LNCAP (cell line): ENCODE data around the gene SEPTIN8.

ENCODE experiments used
- CTCF ChIP-seq: fragments of 450-650 bp; IDR thresholded peaks from 2 replicates; pipeline ENCODE4 v1.5.1; 2017; ENCODE audit warnings: mild to moderate bottlenecking

The SEPTIN8 gene

DNA sequence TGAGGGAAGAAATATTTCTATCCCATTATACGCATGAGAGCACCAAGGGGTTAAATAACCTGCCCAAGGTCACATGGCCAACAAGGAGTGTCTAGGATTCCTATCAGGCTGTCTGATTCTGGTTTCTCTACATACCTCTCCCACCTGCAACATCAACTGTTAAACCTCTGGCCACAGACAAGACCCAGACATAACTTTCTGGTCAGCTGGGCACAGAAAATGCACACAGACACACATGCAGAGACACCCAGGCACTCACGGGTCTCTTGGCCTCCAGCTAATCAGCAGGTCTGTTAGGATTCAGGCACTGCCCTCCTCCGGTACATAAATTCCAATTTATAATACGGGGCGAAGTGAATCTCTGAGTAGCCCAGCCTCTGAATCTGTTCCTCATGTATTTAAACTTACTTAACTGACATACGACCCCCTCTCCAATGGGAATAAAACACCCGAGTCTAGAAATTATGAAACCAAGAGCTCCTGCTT, 1.5 kb downstream of the SEPTIN8 start:
- TF ChIP-seq CTCF: no peak

DNA sequence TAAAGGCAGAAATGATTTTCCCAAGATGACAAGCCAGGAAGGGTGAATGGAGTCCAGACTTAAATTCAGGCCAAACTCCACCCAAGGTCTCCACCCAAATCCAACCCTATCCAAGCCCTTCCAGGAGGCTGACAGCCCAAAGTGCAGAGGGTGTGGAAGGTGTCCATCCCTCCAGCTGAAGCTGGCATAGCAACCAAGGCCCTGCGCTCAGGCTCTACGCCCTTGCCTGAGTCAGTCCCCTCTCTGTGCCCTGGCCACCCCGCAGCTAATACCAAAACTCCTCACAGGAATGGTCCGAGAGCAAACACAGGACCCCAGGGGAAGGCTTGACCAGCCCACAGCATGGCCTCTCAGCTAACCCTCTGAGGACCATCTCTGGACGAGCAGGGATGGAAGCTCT, 2.1 kb downstream of the SEPTIN8 start:
- TF ChIP-seq CTCF: no peak

DNA sequence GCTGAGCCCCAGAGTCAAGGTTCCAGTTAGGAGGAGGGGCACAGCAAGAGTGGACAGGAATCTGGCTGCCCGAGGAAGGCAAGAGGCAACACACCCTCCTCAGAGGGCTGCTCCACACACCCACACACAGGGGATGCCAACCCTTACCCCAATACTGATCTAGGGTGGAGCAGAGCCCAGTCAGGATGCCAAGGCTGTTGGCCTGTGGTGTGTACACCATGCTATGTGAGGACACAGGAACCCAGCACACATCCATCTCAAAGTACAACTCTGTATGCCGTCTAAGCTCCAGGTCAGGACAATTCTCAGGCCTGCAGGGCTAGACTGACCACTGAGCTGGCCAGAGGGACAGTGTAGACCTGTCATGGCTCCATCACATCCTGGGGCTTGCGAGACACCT, 2.6 kb downstream of the SEPTIN8 start:
- TF ChIP-seq CTCF: no peak

DNA sequence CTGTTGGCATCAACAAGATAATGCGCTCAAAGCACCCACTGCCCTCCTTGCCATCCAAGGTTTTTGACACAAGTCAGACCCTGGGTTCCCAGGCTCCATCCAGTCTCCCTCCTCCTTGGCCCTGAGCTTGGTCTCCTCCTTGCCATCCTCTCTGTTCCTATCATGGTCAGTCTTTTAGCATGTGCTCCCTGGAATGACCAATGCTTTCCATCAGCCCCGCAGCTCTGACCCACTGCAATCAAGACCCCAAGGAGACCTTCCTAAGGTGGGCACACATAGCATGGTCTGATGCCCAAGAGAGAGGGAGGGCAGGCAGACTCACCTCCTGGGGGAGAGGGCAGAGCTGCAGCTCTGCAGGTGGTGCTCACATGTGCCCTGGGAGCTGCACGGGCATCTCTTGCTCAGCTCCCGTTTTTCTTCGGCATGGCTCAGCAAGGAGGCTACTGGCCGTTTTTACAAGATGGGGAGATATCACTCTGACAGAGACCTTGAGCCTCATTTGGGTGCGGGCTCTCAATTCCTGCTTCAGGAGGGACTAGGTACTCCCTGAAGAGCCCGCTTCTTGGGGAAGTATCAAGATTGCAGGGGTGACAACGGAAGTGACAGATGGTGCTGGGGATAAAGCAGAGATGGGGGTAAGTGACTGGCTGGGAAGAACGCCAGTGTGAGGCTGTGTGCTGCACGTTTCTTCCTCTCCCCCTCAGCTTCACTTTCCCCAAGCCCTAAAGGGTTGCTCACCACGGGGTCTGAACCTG, 3.3 kb downstream of the SEPTIN8 start:
- TF ChIP-seq CTCF: no peak

GRCh38 chr5:132773114-132773513, 3.9 kb downstream of the SEPTIN8 start:
- TF ChIP-seq CTCF: no peak

- TF ChIP-seq CTCF: no peak
Observed at GRCh38 chr5:132772291-132773070, 4.6 kb downstream of the SEPTIN8 start.

DNA sequence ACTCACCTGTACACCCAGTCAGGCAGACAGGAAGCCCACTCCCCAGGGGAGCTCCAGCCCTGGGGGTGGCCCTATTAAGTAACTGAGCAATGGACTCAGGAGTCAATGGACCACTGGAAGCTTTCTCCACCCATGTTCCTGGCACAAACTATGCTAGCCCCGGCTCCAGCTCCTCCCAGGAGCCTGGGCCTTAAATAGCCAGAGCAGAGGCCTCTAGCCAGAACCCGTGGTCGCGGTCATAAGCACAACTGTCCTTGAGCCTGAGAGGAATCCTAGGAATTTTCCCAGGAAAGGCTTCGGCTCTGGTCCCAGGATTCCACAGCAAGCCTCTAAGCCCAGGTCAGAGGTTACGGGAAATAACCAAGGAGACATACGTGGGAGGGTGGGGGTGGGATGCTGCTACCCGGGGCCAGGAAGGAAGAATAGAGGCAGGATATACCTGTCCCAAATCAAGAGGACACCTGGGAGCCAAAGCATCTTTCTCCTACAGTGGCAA, 5.5 kb downstream of the SEPTIN8 start:
- no peak for TF ChIP-seq CTCF
